Suprapubic skin (tissue), 3 donors: ENCODE data around the gene SEC24D.

Source experiments
- CTCF ChIP-seq, 2 donors: fragments of 200-600 bp in 1 of 2; fragments of 450-650 bp in 1 of 2; sonication (generic) in 1 of 2; IDR thresholded peaks; one replicate each; pipeline ENCODE4 v1.5.1; 2016 to 2019; ENCODE audit warnings: antibody characterized with exemption in 2 of 2, mild to moderate bottlenecking in 1 of 2, moderate library complexity in 1 of 2
- EP300 ChIP-seq: sonication (generic); formaldehyde crosslinking; IDR thresholded peaks from one replicate; pipeline ENCODE4 v1.6.1; 2017; ENCODE audit warnings: antibody characterized with exemption
- POLR2A ChIP-seq, 2 donors: fragments of 450-650 bp; IDR thresholded peaks; one replicate each; pipeline ENCODE4 v1.6.1; 2017; ENCODE audit warnings: antibody characterized with exemption in 2 of 2, mild to moderate bottlenecking in 2 of 2, moderate library complexity in 2 of 2

- no peak for TF ChIP-seq CTCF (IDR thresholded peaks at IDR 0.05)
- no peak for TF ChIP-seq POLR2A (IDR thresholded peaks at IDR 0.05)
- TF ChIP-seq EP300 = no peak
Measured at GRCh38 chr4:118883861-118884260, 47.9 kb upstream of the SEC24D start.
